HG02938 (cell line): ENCODE measurements around the gene HTT-AS.

Experiments used
- ATAC-seq: cut with Tn5 transposase; IDR thresholded peaks from one replicate; pipeline ENCODE4 v1.9.1; 2021; ENCODE audit warnings: mild to moderate bottlenecking, moderate library complexity; ENCODE audit not compliant: unreplicated experiment

The HTT-AS gene

DNA sequence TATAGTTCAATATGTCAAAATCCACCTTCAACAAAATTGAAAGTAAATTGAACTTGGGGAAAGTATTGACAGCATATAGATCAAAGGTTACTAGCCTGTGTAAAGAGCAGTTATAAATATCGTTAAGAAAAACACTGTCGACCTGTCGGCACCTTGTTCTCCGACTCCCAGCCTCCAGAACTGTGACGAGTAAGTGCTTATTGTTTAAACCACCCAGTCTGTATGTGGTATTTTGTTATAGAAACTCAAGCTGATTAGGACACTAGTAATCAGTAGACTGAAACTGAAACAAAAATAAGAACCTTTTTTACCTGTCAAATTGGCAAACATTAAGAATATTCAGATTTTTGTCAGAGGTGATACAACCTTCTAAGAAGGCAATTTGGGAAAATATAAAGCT, 17.1 kb upstream of the HTT-AS start:
- ATAC-seq, result no peak

DNA sequence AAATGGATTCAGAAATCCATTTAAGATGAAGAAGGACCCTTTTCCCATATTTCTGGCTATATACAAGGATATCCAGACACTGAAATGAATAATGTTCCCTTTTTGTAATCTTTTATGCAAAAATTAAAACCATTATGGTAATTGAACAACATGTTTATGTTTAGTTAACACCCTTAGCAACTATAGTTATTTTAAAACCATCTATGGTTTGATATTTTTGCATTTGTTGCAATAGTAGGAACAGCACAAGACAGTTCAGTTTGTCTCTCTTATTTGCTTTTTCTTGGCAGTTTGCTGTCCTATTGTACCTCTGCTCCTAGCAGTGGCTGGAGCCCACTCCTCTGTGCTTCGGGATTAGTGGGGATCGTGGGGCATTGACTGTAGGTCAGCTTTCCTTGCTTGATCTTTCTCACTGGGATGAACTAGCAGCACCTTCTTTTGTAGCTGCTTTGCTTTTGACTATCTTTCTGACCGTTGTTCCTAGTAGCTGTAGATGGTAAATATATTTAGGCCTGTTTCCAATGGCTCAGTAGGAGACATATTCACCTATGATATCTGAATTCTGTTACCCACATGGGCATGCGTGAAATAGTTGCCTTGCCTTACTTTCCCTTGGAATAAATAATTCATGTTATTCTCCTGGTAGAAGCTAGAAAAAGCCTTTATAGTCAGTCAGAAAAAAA, 12.9 kb upstream of the HTT-AS start:
- ATAC-seq, result no peak

DNA sequence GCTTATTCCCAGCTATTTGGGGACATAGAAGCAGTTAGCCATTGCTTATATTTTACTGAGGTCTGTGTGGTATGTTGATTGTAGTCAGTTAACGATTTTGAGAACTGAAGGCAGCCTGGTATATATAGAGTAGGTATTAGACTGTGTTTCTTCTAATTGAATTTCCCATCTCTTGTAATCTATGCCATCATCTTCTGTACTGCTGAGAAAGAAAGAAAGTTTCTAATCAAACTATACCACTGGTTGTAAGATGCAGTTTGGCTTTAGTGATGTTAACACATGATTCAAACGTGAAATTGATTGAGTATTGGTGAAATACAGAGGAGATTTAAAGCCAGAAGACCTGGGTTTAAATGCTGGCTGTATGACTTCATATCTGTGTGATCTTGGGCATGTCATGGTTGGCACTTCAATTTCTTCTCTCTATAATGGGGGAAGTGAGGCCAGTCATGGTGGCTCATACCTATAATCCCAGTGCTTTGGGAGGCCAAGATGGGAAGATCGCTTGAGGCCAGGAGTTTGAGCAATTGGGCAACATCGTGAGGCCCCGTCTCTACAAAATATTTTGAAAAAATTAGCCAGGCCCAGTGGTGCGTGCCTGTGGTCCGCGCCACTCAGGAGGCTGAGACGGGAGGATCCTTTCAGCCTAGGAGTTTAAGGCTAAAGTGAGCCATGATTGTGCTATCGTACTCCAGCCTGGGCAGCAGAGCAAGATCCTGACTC, 11.8 kb upstream of the HTT-AS start:
- no peak for ATAC-seq

- no peak for ATAC-seq
Measured at GRCh38 chr4:3083732-3084131, 9.4 kb upstream of the HTT-AS start.

DNA sequence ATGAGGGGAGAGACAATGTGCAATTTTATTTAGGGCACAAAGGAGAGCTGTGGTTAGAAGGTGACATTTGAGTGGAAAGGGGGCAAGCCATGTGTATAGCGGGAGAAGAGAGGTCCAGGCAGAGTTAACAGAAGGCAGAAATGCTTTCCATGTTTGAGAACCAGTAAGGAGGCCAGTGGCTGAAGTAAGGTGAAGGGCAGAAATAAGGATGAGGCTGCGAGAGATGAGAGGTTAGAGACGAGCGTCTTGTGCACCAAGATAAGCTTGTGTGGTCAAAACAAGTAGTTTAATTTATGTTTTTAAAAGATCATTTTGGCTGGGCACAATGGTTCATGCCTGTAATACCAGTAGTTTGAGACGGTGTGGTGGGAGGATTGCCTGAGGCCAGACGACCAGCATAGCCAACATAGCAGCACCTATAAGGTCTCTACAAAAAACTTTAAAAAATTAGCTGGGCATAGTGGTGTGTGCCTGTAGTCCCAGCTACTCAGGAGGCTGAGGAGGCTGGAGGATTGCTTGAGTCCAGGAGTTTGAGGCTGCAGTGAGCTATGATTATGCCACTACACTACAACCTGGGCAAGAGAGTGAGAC, 8.7 kb upstream of the HTT-AS start:
- no peak for ATAC-seq

DNA sequence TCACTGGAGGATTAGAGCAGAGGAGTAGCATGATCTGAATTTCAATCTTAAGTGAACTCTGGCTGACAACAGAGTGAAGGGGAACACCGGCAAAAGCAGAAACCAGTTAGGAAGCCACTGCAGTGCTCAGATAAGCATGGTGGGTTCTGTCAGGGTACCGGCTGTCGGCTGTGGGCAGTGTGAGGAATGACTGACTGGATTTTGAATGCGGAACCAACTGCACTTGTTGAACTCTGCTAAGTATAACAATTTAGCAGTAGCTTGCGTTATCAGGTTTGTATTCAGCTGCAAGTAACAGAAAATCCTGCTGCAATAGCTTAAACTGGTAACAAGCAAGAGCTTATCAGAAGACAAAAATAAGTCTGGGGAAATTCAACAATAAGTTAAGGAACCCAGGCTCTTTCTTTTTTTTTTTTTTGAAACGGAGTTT, 5.4 kb upstream of the HTT-AS start:
- no peak for ATAC-seq

- ATAC-seq, result no peak
Measured at GRCh38 chr4:3077796-3078195, 3.5 kb upstream of the HTT-AS start.

DNA sequence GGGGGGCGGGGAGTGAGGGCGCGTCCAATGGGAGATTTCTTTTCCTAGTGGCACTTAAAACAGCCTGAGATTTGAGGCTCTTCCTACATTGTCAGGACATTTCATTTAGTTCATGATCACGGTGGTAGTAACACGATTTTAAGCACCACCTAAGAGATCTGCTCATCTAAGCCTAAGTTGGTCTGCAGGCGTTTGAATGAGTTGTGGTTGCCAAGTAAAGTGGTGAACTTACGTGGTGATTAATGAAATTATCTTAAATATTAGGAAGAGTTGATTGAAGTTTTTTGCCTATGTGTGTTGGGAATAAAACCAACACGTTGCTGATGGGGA, 1.3 kb upstream of the HTT-AS start:
- no peak for ATAC-seq

- ATAC-seq, result peak; percentile 15
Measured at GRCh38 chr4:3074846-3075651, 711 bp upstream of the HTT-AS start.

DNA sequence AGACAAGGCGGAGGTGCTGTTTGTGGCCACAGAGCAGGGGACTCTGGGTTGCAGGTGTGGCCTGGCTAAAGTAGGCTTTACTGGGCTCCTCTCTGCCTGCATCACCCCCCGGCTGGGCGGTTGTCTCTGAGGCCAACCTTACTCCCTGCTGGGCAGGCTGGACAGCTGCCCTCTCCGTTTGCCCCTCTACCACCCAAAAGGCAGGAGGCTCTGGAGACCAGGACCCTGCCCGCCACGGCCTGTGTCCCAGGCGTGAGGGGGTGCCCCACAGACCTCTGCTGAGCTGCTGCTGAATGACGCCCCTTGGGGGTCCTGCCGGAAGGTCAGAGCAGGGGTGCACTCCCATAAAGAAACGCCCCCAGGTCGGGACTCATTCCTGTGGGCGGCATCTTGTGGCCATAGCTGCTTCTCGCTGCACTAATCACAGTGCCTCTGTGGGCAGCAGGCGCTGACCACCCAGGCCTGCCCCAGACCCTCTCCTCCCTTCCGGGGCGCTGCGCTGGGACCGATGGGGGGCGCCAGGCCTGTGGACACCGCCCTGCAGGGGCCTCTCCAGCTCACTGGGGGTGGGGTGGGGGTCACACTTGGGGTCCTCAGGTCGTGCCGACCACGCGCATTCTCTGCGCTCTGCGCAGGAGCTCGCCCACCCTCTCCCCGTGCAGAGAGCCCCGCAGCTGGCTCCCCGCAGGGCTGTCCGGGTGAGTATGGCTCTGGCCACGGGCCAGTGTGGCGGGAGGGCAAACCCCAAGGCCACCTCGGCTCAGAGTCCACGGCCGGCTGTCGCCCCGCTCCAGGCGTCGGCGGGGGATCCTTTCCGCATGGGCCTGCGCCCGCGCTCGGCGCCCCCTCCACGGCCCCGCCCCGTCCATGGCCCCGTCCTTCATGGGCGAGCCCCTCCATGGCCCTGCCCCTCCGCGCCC, 920 bp downstream of the HTT-AS start:
- no peak for ATAC-seq

- ATAC-seq, result no peak
Measured at GRCh38 chr4:3071811-3072210, 2.5 kb downstream of the HTT-AS start.

GRCh38 chr4:3070709-3071500, 3.4 kb downstream of the HTT-AS start:
- ATAC-seq, result no peak

GRCh38 chr4:3069661-3070199, 4.6 kb downstream of the HTT-AS start:
- ATAC-seq, result no peak

- ATAC-seq, result no peak
Measured at GRCh38 chr4:3067473-3068001, 6.8 kb downstream of the HTT-AS start.

DNA sequence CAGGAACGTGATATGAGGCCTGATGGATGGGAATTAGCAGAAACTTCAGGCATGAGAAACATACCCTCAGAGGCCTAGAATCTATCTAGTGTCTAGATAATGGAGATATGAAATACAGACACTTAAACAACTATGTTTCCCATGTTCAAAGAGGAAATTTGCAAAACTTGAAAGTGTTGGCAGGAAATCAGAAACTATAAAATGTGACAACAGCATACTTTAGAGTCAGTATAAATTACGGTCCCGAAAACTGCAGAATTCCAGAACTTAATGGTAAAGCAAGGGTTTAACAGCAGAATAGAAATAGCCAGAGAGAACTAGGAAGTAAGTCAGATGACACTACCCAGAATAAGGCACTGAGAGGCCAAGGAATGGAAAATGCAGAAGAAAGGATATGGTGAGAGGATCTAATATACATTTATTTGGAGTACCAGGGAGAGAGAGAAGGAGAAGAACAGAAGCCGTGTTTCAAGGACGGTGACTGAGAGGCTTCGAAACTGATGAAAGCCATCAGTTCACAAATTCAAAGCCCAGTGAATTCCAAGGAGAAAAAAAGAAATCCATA, 7.4 kb downstream of the HTT-AS start:
- ATAC-seq, result no peak

GRCh38 chr4:3065551-3065950, 8.8 kb downstream of the HTT-AS start:
- no peak for ATAC-seq

DNA sequence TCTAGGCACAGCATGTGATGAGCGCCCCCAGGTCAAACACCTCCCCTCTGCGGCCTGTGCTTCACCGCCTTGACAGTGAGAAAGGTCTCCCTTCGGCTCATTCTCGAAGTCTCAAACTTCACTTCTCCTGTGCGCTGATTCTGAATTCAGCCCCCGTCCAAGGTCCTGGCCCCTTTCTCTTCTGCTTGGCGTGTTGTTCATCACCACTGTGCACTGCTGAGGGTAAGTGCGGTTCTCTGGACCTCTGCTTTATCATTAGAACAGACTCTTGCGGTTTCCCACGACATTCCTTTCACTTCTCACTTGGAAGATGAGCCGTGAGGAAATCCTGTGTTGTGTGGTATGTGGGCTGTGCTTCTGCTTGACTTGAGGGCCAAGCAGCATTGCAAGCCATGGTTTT, 11.9 kb downstream of the HTT-AS start:
- no peak for ATAC-seq

- ATAC-seq, result no peak
Measured at GRCh38 chr4:3060946-3061345, 13.4 kb downstream of the HTT-AS start.

DNA sequence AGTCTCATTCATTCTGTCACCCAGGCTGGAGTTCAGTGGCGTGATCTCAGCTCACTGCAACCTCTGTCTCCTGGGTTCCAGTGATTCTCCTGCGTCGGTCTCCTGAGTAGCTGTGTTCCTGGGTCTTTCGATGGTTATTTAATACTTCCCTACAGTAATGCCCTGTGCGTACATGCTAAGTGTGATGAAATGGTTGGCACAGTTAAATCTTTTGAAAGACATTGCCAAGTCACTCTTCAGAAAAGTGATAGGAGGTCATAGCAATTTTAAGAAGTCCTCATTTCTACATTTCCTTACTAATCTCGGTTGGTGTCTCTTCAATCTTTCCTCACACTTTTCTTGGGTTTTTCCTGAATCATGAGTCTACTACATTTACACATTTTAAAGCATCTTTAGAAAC, 14.4 kb downstream of the HTT-AS start:
- no peak for ATAC-seq
